GM18517 (cell line): ENCODE measurements around the gene TDO2.
"Not testable (repeated sequence)": the region's sequence is repeated elsewhere in the genome, so short reads cannot be mapped to it uniquely, and the experiment has no call there.

Experiments used
- ATAC-seq: cut with Tn5 transposase; IDR thresholded peaks from one replicate; pipeline ENCODE4 v1.9.1; 2021; ENCODE audit warnings: mild to moderate bottlenecking, moderate library complexity; ENCODE audit not compliant: unreplicated experiment

TDO2 gene

GRCh38 chr4:155903453-155903852 lies at the start of gene TDO2:
TDO2 (plus strand) TSS chr4:155903696; CDS start chr4:155903759, 63 bp downstream.
- no peak for ATAC-seq

DNA sequence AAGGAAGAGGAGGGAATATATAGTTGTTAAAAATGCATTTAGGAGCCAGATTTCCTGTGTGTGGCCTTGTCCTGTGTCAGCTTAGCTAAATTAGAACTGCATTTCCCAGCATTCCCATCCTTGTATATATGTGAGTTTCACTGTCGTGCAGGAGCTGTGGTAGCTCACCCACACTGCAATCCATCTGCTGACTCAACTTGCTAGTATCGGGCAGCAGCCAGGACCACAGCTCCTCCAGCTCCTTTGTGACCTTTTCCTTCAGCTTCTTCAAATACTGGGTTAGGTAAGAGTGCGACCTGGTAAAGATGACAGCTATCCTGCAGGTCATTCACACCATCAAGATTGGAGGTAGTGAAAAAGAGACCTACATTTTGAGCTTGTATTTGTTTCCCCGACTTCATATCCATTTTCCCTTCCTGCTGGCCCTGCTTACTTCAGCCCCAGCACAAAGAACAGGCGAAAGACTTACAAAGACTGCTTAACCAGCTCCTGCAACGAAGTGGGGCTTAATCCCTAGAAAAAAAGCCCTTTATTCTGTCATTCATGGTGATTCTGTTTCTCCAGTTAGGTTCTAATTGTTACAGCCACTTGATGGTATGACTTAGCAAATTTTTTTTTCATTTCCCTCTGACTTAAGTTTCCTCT lies 48.8 kb upstream of the TDO2 start:
- no peak for ATAC-seq

DNA sequence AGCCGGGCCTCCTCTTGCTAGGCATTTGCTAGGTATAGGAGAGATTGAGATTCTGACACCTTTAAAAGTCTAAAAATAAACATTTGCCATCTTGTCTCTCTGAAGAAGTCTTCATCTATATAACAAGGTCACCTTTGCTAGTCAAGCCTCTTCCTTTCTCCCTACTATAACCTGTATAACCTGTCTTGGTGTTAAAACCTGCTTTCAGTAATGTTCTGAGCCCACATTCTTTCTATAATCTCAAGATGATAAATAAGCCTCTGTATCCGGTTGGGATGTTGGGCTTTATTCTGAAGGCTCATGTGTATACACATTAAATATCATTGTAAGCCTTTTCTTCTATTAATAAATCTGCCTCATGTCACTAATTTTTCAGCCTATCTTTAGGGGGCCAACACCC lies 47.6 kb upstream of the TDO2 start:
- ATAC-seq: no peak

DNA sequence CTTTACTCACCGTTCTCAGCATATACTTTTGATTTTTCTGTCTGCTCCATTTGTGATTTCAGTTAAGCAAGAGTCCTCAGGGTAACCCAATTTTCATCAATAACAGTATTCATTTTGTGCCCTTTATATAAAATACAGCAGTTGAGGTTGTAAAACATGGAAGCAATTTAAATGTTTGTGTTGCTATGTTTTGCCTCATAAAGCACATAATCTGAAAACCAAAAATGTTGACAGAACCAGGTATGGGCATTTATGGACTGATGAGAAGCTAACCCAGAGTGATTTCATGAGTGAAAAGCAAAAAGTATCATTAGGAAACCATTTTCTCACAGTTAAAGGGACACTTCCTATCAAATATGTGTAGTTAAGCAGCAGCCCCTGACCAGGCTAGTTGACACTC lies 37.3 kb upstream of the TDO2 start, which contains the start of gene ASIC5:
Gene ASIC5 (minus strand): TSS at position 101 of the 400 bp plus-strand sequence. CDS start 51 bp downstream, at position 50.
- ATAC-seq: no peak

DNA sequence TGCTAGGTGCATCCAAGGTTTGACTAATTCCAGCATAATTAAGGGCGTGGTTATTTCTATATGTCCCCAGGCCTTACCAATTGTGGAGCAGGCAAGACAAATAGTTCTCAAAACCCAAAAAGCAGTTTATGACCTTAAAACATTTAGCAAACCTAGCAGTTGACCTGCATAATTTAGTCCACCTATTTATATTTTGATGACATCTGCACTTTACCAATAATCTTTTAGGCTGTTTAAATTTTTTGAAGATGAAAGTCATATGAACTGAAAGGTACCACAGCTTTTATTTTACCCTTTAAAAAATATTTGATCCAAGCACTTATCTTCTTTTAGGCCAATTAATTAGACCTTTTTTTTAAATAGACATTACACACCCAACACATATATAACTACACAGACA lies 27.6 kb upstream of the TDO2 start:
- no peak for ATAC-seq

- no peak for ATAC-seq
Observed at GRCh38 chr4:155877971-155878370, 25.5 kb upstream of the TDO2 start.

GRCh38 chr4:155878611-155879010 lies 24.9 kb upstream of the TDO2 start:
- ATAC-seq: no peak

DNA sequence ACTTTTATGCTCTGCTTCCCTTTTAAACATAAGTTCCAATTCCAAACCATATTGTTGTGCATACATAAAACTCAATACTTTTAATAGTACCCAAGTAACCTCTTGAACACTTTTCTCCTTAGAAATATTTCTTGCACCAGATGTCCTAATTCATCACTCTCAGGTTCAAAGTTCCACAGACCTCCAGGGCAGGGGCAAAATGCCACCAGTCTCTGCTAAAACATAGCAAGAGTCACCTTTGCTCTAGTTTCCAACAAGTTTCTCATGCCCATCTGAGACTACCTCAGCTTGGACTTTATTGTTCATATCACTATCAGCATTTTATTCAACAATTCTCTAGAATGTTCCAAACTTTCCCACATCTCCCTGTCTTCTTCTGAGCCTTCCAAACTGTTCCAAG lies 23.7 kb upstream of the TDO2 start:
- no peak for ATAC-seq

DNA sequence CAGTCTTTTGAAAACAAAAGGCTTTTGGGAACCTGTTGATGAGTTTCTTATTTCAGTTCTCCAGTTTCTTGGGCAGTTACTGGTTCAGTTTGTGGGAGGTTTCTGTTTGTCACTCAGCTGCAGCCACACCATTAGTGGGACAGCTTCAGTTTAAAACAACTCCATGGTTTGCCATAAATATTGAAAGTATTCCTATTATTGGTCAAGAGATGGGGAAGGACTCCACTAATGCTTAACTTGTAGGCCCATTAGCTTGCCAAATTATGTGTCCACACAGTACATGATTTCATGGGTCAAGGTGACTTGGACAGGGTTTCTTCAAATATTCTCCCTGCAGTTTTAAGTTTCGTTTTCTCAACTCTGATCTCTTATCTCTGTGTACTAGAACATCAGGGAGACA lies 21.9 kb upstream of the TDO2 start:
- ATAC-seq: no peak

- ATAC-seq: no peak
Observed at GRCh38 chr4:155883895-155884294, 19.6 kb upstream of the TDO2 start.

- ATAC-seq: no peak
Observed at GRCh38 chr4:155885666-155886065, 17.8 kb upstream of the TDO2 start.

GRCh38 chr4:155887045-155887444 lies 16.5 kb upstream of the TDO2 start:
- ATAC-seq: no peak

- no peak for ATAC-seq
Observed at GRCh38 chr4:155887847-155888570, 15.5 kb upstream of the TDO2 start.

- peak; percentile 96 for ATAC-seq
Observed at GRCh38 chr4:155889031-155889793, 14.3 kb upstream of the TDO2 start.

- ATAC-seq: no peak
Observed at GRCh38 chr4:155889946-155890345, 13.6 kb upstream of the TDO2 start.

GRCh38 chr4:155891058-155891457 lies 12.4 kb upstream of the TDO2 start:
- no peak for ATAC-seq

GRCh38 chr4:155898371-155898770 lies 5.1 kb upstream of the TDO2 start:
- ATAC-seq: not testable (repeated sequence)

DNA sequence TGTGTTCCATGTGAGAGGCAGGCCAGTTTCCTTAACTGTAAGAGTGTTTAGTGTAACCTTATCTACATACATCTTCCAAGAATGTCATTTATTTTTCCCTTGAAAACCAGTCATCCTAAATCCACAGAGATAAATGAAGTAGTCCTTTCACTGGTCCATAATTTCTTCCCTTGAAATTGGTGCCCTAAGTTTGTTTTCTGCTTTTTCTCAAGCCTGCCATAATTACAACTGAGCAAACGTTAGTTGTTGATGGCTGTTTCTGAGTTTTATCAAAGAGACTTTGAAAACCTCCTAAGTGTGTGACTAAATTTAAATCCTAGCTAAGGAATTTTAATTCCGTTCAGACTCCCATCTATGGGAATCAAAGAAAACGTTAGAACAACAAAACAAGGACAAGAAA lies 3.6 kb upstream of the TDO2 start:
- ATAC-seq: no peak

DNA sequence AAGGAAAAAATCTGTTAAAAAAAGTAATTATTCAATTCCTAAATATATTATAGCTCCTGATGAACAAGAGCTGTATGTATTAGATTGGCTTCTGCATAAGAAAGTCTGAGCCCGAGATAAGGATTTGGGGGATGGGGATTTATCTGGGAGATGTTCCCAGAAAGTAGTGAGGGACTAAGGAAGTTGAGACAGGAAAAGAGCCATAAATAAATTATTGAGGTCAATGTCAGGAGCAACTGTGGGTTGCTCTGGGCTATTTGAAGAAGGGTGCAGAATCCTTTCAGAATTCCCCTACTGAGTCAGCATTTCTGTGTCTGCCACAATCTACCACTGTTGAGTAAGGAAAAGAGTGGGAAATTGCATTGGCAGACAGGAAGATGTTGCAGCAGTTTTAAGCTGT lies 3.1 kb upstream of the TDO2 start:
- ATAC-seq: no peak

DNA sequence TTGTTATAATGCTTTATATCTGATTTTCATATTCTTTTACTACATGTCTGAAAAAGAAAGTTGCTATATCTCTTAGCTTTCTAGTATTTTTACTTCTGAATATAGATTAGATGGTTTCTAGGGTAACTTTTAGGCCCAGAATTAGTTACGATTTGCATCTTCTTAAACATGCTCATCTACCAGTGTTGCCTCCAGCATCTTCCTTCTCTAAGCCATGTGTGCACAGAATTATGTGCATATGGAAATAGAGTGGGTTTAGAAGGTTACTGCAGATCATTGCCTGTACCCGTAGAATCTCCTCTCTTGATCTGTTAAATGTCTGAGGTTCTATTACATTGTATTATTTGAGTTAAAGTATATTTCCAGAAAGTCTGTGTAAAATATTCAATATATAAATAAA lies 2.5 kb upstream of the TDO2 start:
- no peak for ATAC-seq

DNA sequence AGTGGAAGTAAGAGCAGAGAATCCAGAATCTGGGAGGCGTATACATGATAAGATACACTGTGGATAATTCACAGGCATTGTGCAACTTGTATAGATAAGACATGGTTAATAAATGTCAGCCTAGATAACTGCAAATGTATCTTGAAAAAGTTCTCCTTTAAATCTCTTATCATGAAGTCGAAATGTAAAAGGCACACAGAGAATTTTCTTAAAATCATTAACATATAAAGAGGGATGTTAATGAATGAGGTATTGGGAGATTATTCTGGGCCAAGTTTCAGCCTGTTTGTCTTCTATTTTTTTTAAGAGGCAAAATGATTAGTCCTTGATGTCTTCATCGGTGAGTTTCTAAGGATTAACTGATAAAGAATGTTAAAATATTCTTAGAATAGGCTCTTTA lies 835 bp downstream of the TDO2 start:
- no peak for ATAC-seq
